T-helper 1 cell treated with Interleukin-12 subunit alpha and Interleukin-12 subunit beta and Interleukin-4 antibody, amounts not matched to agents 30 μg/mL and 1 μg/mL, for 36 hours (primary cell): Measurements from ENCODE around the gene ALG5.

ENCODE experiments used
- H3K27ac Mint-ChIP-seq: one replicate; pipeline ENCODE4 v1.8.0; 2021; ENCODE audit warnings: mild to moderate bottlenecking, mixed read lengths
- H3K27me3 Mint-ChIP-seq: one replicate; pipeline ENCODE4 v1.8.0; 2021; ENCODE audit warnings: low read depth, mixed read lengths
- H3K36me3 Mint-ChIP-seq: one replicate; pipeline ENCODE4 v1.8.0; 2021; ENCODE audit warnings: low read depth, mixed read lengths
- H3K4me1 Mint-ChIP-seq: one replicate; pipeline ENCODE4 v1.8.0; 2021; ENCODE audit warnings: low read depth, mixed read lengths
- H3K4me3 Mint-ChIP-seq: one replicate; pipeline ENCODE4 v1.8.0; 2021; ENCODE audit warnings: mild to moderate bottlenecking, moderate library complexity, mixed read lengths
- H3K9me3 Mint-ChIP-seq: one replicate; pipeline ENCODE4 v1.8.0; 2021; ENCODE audit warnings: mixed read lengths

ALG5 gene

GRCh38 chr13:37001921-37002250 is 2.7 kb upstream of the ALG5 start:
- H3K27ac Mint-ChIP-seq = peak overlapping the region; percentile 100
- no peaks in the 10 kb centered on the region for H3K9me3 Mint-ChIP-seq
- H3K27me3 Mint-ChIP-seq = no peaks in the 10 kb centered on the region
- peak overlapping the region; percentile 100 for H3K4me3 Mint-ChIP-seq
- H3K4me1 Mint-ChIP-seq = peaks cover 38% of the 10 kb centered on the region
- peaks cover 18% of the 10 kb centered on the region for H3K36me3 Mint-ChIP-seq

- H3K27ac Mint-ChIP-seq = peak overlapping the region; percentile 100
- peaks cover 46% of the 10 kb centered on the region for H3K4me1 Mint-ChIP-seq
- H3K27me3 Mint-ChIP-seq = no peaks in the 10 kb centered on the region
- H3K36me3 Mint-ChIP-seq = peaks cover 16% of the 10 kb centered on the region
- H3K9me3 Mint-ChIP-seq = no peaks in the 10 kb centered on the region
- peak overlapping the region; percentile 100 for H3K4me3 Mint-ChIP-seq
Measured at GRCh38 chr13:36998624-36999041, 507 bp downstream of the ALG5 start.

- Mint-ChIP-seq H3K9me3 (no peaks in the 10 kb centered on the region), H3K4me3 (peak overlapping the region; percentile 100), H3K4me1 (peaks cover 43% of the 10 kb centered on the region), H3K27ac (peak overlapping the region; percentile 100), H3K27me3 (no peaks in the 10 kb centered on the region), H3K36me3 (peaks cover 18% of the 10 kb centered on the region)
Measured at GRCh38 chr13:36997716-36998427, 1.3 kb downstream of the ALG5 start.

GRCh38 chr13:36992362-36992761 is 6.8 kb downstream of the ALG5 start:
- Mint-ChIP-seq H3K4me1 (peaks cover 14% of the 10 kb centered on the region), H3K36me3 (peaks cover 56% of the 10 kb centered on the region)

GRCh38 chr13:36986462-36987240 is 12.5 kb downstream of the ALG5 start:
- peaks cover 53% of the 10 kb centered on the region for H3K36me3 Mint-ChIP-seq
- H3K4me1 Mint-ChIP-seq = no peaks in the 10 kb centered on the region
- no peaks in the 10 kb centered on the region for H3K9me3 Mint-ChIP-seq
- H3K4me3 Mint-ChIP-seq = no peak overlapping the region
- no peak overlapping the region for H3K27ac Mint-ChIP-seq
- no peaks in the 10 kb centered on the region for H3K27me3 Mint-ChIP-seq

More at GRCh38 chr13:36992362-36992761, 6.8 kb downstream of the ALG5 start:
- H3K27ac Mint-ChIP-seq = no peak overlapping the region
- H3K9me3 Mint-ChIP-seq = no peaks in the 10 kb centered on the region
- no peaks in the 10 kb centered on the region for H3K27me3 Mint-ChIP-seq
- no peak overlapping the region for H3K4me3 Mint-ChIP-seq

GRCh38 chr13:36981156-36981743 is 17.9 kb downstream of the ALG5 start:
- Mint-ChIP-seq H3K27me3 (no peaks in the 10 kb centered on the region), H3K36me3 (peaks cover 29% of the 10 kb centered on the region), H3K4me3 (no peak overlapping the region), H3K27ac (no peak overlapping the region), H3K4me1 (peaks cover 2% of the 10 kb centered on the region), H3K9me3 (no peaks in the 10 kb centered on the region)

- Mint-ChIP-seq H3K36me3 (peaks cover 33% of the 10 kb centered on the region), H3K9me3 (peaks cover 4% of the 10 kb centered on the region), H3K4me3 (no peak overlapping the region), H3K27me3 (no peaks in the 10 kb centered on the region), H3K27ac (peak overlapping the region; percentile 9), H3K4me1 (peaks cover 2% of the 10 kb centered on the region)
Measured at GRCh38 chr13:36979361-36980050, 19.6 kb downstream of the ALG5 start.

- H3K9me3 Mint-ChIP-seq = peaks cover 4% of the 10 kb centered on the region
- H3K4me3 Mint-ChIP-seq = no peak overlapping the region
- H3K36me3 Mint-ChIP-seq = peaks cover 38% of the 10 kb centered on the region
- H3K27me3 Mint-ChIP-seq = no peaks in the 10 kb centered on the region
- peaks cover 5% of the 10 kb centered on the region for H3K4me1 Mint-ChIP-seq
- no peak overlapping the region for H3K27ac Mint-ChIP-seq
Measured at GRCh38 chr13:36975172-36975571, 24.0 kb downstream of the ALG5 start.

GRCh38 chr13:36973621-36974295 is 25.4 kb downstream of the ALG5 start:
- Mint-ChIP-seq H3K4me1 (peaks cover 5% of the 10 kb centered on the region), H3K36me3 (peaks cover 42% of the 10 kb centered on the region), H3K27ac (no peak overlapping the region), H3K4me3 (no peak overlapping the region), H3K9me3 (peaks cover 4% of the 10 kb centered on the region), H3K27me3 (no peaks in the 10 kb centered on the region)

- peaks cover 5% of the 10 kb centered on the region for H3K4me1 Mint-ChIP-seq
- no peak overlapping the region for H3K4me3 Mint-ChIP-seq
- peaks cover 4% of the 10 kb centered on the region for H3K9me3 Mint-ChIP-seq
- no peaks in the 10 kb centered on the region for H3K27me3 Mint-ChIP-seq
- peaks cover 47% of the 10 kb centered on the region for H3K36me3 Mint-ChIP-seq
- no peak overlapping the region for H3K27ac Mint-ChIP-seq
Measured at GRCh38 chr13:36973009-36973408, 26.1 kb downstream of the ALG5 start.

GRCh38 chr13:36966404-36966803 is 32.7 kb downstream of the ALG5 start:
- peaks cover 40% of the 10 kb centered on the region for H3K36me3 Mint-ChIP-seq
- no peak overlapping the region for H3K27ac Mint-ChIP-seq
- peaks cover 9% of the 10 kb centered on the region for H3K4me1 Mint-ChIP-seq
- H3K4me3 Mint-ChIP-seq = no peak overlapping the region
- H3K27me3 Mint-ChIP-seq = no peaks in the 10 kb centered on the region
- no peaks in the 10 kb centered on the region for H3K9me3 Mint-ChIP-seq

GRCh38 chr13:36965767-36966166 is 33.4 kb downstream of the ALG5 start:
- Mint-ChIP-seq H3K36me3 (peaks cover 41% of the 10 kb centered on the region), H3K4me1 (peaks cover 9% of the 10 kb centered on the region), H3K27me3 (no peaks in the 10 kb centered on the region), H3K27ac (peak overlapping the region; percentile 64), H3K9me3 (no peaks in the 10 kb centered on the region), H3K4me3 (no peak overlapping the region)

GRCh38 chr13:36959456-36960116 is 39.6 kb downstream of the ALG5 start:
- H3K4me1 Mint-ChIP-seq = peaks cover 2% of the 10 kb centered on the region

GRCh38 chr13:36954542-36954941 is 44.6 kb downstream of the ALG5 start:
- H3K4me3 Mint-ChIP-seq = no peak overlapping the region
- H3K36me3 Mint-ChIP-seq = peaks cover 21% of the 10 kb centered on the region
- no peaks in the 10 kb centered on the region for H3K9me3 Mint-ChIP-seq
- H3K27ac Mint-ChIP-seq = no peak overlapping the region
- H3K27me3 Mint-ChIP-seq = no peaks in the 10 kb centered on the region
- H3K4me1 Mint-ChIP-seq = peaks cover 2% of the 10 kb centered on the region

More at GRCh38 chr13:36959456-36960116, 39.6 kb downstream of the ALG5 start:
- no peak overlapping the region for H3K27ac Mint-ChIP-seq
- H3K27me3 Mint-ChIP-seq = no peaks in the 10 kb centered on the region
- no peaks in the 10 kb centered on the region for H3K9me3 Mint-ChIP-seq
- H3K36me3 Mint-ChIP-seq = peaks cover 23% of the 10 kb centered on the region
- H3K4me3 Mint-ChIP-seq = no peak overlapping the region
